MM.1S (cell line): ENCODE results near the gene TBL1Y.
"Not testable (repeated sequence)": the region's sequence is repeated elsewhere in the genome, so short reads cannot be mapped to it uniquely, and the experiment has no call there.

ENCODE experiments used
- DNase-seq: peaks from one replicate; pipeline ENCODE4 v3.0.0-alpha.2; 2015
- H2AFZ ChIP-seq: fragments of 300-600 bp; sonication (generic); 2 replicates; pipeline ENCODE4 v1.6.0; 2016; ENCODE audit warnings: antibody characterized with exemption, low read length
- H3F3A ChIP-seq: fragments of 300-600 bp; sonication (generic); 2 replicates; pipeline ENCODE4 v1.6.1; 2016; ENCODE audit warnings: mild to moderate bottlenecking, antibody characterized with exemption, low read length, moderate library complexity, mixed read lengths; ENCODE audit not compliant: insufficient read depth
- H3K27ac ChIP-seq: fragments of 300-600 bp; sonication (generic); 2 replicates; pipeline ENCODE4 v1.5.1; 2016; ENCODE audit warnings: mild to moderate bottlenecking, low read length
- H3K27me3 ChIP-seq: fragments of 300-600 bp; sonication (generic); replicated peaks from 2 replicates; pipeline ENCODE4 v1.6.0; 2016; ENCODE audit warnings: low read length; ENCODE audit not compliant: insufficient read depth
- H3K36me3 ChIP-seq: fragments of 300-600 bp; sonication (generic); replicated peaks from 2 replicates; pipeline ENCODE4 v1.6.1; 2016; ENCODE audit warnings: mild to moderate bottlenecking, low read length, mixed read lengths; ENCODE audit not compliant: insufficient read depth
- H3K4me1 ChIP-seq: fragments of 300-600 bp; sonication (generic); 2 replicates; pipeline ENCODE4 v1.6.1; 2016; ENCODE audit warnings: low read length, mixed read lengths
- H3K4me2 ChIP-seq: fragments of 300-600 bp; sonication (generic); 2 replicates; pipeline ENCODE4 v1.6.0; 2016; ENCODE audit warnings: low read depth, low read length
- H3K4me3 ChIP-seq: fragments of 300-600 bp; sonication (generic); 2 replicates; pipeline ENCODE4 v1.5.1; 2016; ENCODE audit warnings: low read length, mixed read lengths
- H3K79me2 ChIP-seq: fragments of 300-600 bp; sonication (generic); 2 replicates; pipeline ENCODE4 v1.6.1; 2016; ENCODE audit warnings: mixed run types, low read length, mixed read lengths
- H3K9ac ChIP-seq: fragments of 300-600 bp; sonication (generic); 2 replicates; pipeline ENCODE4 v1.6.1; 2016; ENCODE audit warnings: low read length, mixed read lengths
- H3K9me2 ChIP-seq: fragments of 300-600 bp; sonication (generic); replicated peaks from 2 replicates; pipeline ENCODE4 v1.6.1; 2016; ENCODE audit warnings: mild to moderate bottlenecking, low read length, mixed read lengths; ENCODE audit not compliant: insufficient read depth
- H3K9me3 ChIP-seq: fragments of 300-600 bp; sonication (generic); replicated peaks from 2 replicates; pipeline ENCODE4 v1.6.1; 2016; ENCODE audit warnings: mild to moderate bottlenecking, low read length, mixed read lengths; ENCODE audit not compliant: insufficient read depth
- H4K20me1 ChIP-seq: fragments of 300-600 bp; sonication (generic); 2 replicates; pipeline ENCODE4 v1.6.1; 2016; ENCODE audit warnings: mild to moderate bottlenecking, low read length, moderate library complexity, mixed read lengths; ENCODE audit not compliant: insufficient read depth
- EZH2 ChIP-seq: fragments of 300-600 bp; sonication (generic); optimal IDR thresholded peaks from 2 replicates; pipeline ENCODE3; 2017; ENCODE audit warnings: low read depth, mild to moderate bottlenecking, antibody characterized with exemption, low read length, mixed read lengths
- EZH2phosphoT487 ChIP-seq: fragments of 300-600 bp; sonication (generic); IDR thresholded peaks from 2 replicates; pipeline ENCODE4 v1.6.1; 2018; ENCODE audit warnings: antibody characterized with exemption, low read length
- TF ChIP-seq, protein P1 (sequence below): fragments of 300-600 bp; sonication (generic); IDR thresholded peaks from 2 replicates; pipeline ENCODE4 v1.5.1; 2016; ENCODE audit warnings: antibody characterized with exemption, low read length, mixed read lengths

Gene TBL1Y

GRCh38 chrY:6907591-6907990 is 2.9 kb upstream of the TBL1Y start:
- H3K9ac ChIP-seq: no peak overlapping the region
- H3K9me2 ChIP-seq: no peaks in the 10 kb centered on the region
- H4K20me1 ChIP-seq: no peaks in the 10 kb centered on the region
- H3K27me3 ChIP-seq: no peaks in the 10 kb centered on the region
- H3K4me1 ChIP-seq: no peaks in the 10 kb centered on the region
- no peaks in the 10 kb centered on the region for H3F3A ChIP-seq
- H3K79me2 ChIP-seq: no peaks in the 10 kb centered on the region
- H3K36me3 ChIP-seq: no peaks in the 10 kb centered on the region
- no peaks in the 10 kb centered on the region for H3K9me3 ChIP-seq
- no peak overlapping the region for H3K27ac ChIP-seq
- TF ChIP-seq EZH2 (no peak), EZH2phosphoT487 (no peak)
- TF ChIP-seq, protein P1, sequence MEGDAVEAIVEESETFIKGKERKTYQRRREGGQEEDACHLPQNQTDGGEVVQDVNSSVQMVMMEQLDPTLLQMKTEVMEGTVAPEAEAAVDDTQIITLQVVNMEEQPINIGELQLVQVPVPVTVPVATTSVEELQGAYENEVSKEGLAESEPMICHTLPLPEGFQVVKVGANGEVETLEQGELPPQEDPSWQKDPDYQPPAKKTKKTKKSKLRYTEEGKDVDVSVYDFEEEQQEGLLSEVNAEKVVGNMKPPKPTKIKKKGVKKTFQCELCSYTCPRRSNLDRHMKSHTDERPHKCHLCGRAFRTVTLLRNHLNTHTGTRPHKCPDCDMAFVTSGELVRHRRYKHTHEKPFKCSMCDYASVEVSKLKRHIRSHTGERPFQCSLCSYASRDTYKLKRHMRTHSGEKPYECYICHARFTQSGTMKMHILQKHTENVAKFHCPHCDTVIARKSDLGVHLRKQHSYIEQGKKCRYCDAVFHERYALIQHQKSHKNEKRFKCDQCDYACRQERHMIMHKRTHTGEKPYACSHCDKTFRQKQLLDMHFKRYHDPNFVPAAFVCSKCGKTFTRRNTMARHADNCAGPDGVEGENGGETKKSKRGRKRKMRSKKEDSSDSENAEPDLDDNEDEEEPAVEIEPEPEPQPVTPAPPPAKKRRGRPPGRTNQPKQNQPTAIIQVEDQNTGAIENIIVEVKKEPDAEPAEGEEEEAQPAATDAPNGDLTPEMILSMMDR: no peak
- H2AFZ ChIP-seq: no peak overlapping the region
- DNase-seq: no peak
- no peak overlapping the region for H3K4me2 ChIP-seq
- no peak overlapping the region for H3K4me3 ChIP-seq

DNA sequence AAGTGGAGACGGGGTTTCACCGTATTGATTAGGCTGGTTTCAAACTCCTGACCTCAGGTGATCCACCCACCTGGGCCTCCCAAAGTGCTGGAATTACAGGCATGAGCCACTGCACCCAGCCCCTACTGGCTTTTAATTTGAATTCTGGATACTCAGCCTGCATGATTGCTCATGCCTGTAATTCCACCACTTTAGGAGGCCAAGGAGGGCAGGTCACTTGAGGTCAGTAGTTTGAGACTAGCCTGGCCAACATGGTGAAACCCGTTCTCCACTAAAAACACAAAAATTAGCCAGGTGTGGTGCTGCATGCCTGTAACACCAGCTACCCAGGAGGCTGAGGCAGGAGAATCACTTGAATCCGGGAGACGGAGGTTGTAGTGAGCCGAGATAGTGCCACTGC is 2.5 kb upstream of the TBL1Y start:
- H3K9ac ChIP-seq, H3K4me1 ChIP-seq, H3K27me3 ChIP-seq, H3K27ac ChIP-seq, H2AFZ ChIP-seq, H3F3A ChIP-seq, H3K79me2 ChIP-seq, H4K20me1 ChIP-seq, DNase-seq, H3K36me3 ChIP-seq, H3K4me3 ChIP-seq, H3K9me3 ChIP-seq, H3K4me2 ChIP-seq, H3K9me2 ChIP-seq: not testable (repeated sequence)

- no peak overlapping the region for H3K27ac ChIP-seq
- H3K27me3 ChIP-seq: no peaks in the 10 kb centered on the region
- H3K4me2 ChIP-seq: no peak overlapping the region
- H3K36me3 ChIP-seq: no peaks in the 10 kb centered on the region
- H3K4me1 ChIP-seq: no peaks in the 10 kb centered on the region
- no peaks in the 10 kb centered on the region for H4K20me1 ChIP-seq
- no peak overlapping the region for H3K9ac ChIP-seq
- H3K9me2 ChIP-seq: no peaks in the 10 kb centered on the region
- no peak for DNase-seq
- no peak for TF ChIP-seq EZH2
- TF ChIP-seq, protein P1: no peak
- no peak for TF ChIP-seq EZH2phosphoT487
- H3F3A ChIP-seq: no peaks in the 10 kb centered on the region
- H3K9me3 ChIP-seq: no peaks in the 10 kb centered on the region
- H3K79me2 ChIP-seq: no peaks in the 10 kb centered on the region
- H2AFZ ChIP-seq: no peak overlapping the region
- H3K4me3 ChIP-seq: no peak overlapping the region
Measured at GRCh38 chrY:6909118-6909521, 1.4 kb upstream of the TBL1Y start.

- no peak overlapping the region for H2AFZ ChIP-seq
- H3K9me3 ChIP-seq: no peaks in the 10 kb centered on the region
- DNase-seq: no peak
- no peak overlapping the region for H3K27ac ChIP-seq
- TF ChIP-seq, protein P1: no peak
- no peaks in the 10 kb centered on the region for H3F3A ChIP-seq
- no peak overlapping the region for H3K4me3 ChIP-seq
- no peaks in the 10 kb centered on the region for H3K9me2 ChIP-seq
- H3K79me2 ChIP-seq: no peaks in the 10 kb centered on the region
- H3K27me3 ChIP-seq: no peaks in the 10 kb centered on the region
- H3K4me1 ChIP-seq: no peaks in the 10 kb centered on the region
- H4K20me1 ChIP-seq: no peaks in the 10 kb centered on the region
- no peak overlapping the region for H3K4me2 ChIP-seq
- no peak overlapping the region for H3K9ac ChIP-seq
- no peaks in the 10 kb centered on the region for H3K36me3 ChIP-seq
Measured at GRCh38 chrY:6909856-6910255, 641 bp upstream of the TBL1Y start.
